HG02852 (cell line): ENCODE data around the gene MGLL.

Experiments
- ATAC-seq: cut with Tn5 transposase; IDR thresholded peaks from one replicate; pipeline ENCODE4 v1.9.1; 2021; ENCODE audit warnings: mild to moderate bottlenecking, moderate library complexity; ENCODE audit not compliant: unreplicated experiment

Gene MGLL

DNA sequence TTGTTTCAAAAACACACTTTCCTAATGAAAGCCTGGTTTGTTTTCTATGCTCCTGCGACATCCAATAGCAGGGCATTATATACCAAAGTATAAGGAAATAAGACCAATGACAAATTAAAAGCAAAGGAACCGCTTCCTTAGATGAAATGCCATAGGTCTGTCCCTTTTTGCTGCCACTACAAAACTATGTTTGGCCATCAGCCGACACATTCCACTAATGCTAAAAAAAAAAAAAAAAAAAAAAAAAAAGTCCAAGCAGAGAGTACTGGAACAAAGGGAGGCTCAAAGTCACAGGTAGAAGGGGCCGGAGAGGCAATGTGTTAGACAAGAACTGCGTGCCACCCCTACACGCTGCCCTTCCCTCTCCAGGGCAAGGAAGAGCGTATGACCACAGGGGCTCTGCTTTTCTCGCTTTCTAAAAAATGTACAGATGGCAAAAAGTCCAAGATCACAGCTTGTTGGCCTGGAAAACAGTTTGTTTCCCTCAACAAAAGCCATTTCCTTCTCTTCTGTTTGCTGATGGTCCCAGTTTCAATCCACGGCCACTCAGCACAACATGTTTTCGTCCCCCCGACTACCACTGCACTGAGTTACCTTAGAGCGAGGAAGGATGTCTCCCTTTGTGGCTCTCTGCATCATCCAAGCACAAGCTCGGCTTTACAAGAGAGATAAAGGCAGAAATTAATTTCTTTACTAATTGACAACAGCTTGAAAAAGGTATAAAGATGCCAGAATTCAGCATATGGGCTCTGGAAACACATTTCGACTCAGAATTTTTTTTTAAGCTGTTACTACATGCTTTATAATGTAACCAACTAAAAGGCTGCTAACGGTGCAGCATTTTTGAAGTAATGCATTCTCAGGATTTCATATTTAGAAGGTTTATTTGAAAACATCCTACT is 78.7 kb downstream of the MGLL start:
- no peak for ATAC-seq

DNA sequence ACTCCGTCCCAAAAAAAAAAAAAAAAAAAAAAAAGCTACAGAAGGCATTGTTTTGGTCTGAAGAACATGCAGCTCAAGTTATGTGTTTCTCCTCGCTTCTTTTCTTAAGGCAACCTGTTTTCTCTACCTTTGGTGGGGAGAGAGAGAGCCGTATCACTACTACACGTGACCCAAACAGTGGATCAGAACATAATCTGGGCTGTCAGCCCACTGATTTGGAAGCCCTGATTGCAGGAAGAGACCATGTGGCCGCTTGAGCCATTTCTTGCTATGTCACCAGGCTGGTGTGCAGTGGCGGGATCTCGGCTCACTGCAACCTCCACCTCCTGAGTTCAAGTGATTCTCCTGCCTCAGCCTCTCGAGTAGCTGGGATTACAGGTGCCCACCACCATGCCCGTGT is 79.7 kb downstream of the MGLL start:
- ATAC-seq = no peak

DNA sequence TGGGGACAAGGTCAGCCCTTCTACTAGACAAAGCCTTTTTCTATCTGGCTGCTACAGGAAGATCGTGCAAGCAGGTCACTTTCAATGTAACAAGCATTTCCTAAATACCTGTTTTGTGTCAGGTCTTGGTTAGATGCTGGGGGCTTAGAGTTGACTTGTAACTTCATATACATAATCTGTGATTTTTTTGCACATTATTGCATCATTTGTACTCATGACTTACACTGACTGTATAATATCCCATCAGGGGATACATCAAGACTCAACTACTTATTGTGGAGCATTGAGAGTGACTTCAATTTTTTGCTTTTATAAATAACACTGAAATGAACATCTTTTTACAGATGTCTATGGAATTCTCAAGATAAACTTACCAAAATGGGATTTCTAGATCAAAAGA is 80.6 kb downstream of the MGLL start:
- no peak for ATAC-seq

DNA sequence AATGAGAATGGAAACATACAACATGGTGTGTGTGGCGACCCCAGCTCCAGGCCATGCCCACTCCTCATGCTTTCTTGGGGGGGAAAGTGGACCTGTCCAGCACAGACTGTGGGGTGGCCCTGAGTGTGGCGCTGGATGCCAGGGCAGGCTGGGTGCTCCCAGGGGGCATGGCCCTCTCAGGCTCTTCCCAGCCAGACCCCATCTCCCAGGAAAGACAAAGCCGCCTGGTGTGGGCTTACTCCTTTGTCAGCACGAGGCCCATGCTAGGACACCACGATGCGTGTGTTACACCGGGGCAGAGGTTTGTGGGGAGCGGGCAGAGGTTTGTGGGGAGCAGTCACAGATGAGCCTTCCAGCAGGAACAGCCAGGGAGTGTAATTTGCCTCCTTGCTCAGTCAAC is 81.1 kb downstream of the MGLL start:
- ATAC-seq = no peak

DNA sequence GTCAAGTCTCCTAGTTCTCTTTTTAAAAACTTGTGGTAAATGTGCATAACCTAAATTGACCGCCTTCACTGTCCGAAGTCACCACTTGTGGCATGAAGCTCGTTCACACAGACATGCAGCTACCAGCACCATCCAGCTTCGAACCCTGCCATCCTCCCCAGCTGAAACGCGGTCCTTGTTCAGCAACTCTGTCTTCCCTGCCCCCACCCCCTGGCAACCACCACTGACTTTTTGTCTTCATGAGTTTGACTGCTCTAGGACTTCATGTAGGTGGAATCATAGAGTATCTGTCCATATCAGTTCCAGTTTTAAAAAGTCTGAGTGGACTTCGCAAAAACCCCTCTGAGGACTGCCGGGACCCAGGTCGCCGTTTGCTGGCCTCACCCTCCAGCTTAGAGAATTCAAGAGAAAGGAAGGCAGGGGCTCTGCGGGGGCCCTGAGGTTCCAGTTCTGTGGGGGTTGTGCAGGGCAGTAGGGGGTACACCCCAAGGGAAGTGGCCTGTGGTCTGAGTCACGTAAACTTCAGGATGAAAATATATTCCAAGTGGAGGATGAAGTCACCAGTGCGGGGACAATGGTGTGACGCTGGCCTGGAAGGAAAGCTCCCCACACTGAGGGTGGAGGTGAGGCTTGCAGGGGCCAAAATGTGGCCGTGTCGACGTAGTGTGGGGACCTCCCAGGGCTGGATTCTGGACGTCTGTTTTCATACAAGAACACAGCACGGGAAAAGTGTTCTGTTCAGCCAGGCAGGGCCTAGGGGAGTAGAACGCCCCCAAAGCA is 82.0 kb downstream of the MGLL start:
- ATAC-seq = no peak

DNA sequence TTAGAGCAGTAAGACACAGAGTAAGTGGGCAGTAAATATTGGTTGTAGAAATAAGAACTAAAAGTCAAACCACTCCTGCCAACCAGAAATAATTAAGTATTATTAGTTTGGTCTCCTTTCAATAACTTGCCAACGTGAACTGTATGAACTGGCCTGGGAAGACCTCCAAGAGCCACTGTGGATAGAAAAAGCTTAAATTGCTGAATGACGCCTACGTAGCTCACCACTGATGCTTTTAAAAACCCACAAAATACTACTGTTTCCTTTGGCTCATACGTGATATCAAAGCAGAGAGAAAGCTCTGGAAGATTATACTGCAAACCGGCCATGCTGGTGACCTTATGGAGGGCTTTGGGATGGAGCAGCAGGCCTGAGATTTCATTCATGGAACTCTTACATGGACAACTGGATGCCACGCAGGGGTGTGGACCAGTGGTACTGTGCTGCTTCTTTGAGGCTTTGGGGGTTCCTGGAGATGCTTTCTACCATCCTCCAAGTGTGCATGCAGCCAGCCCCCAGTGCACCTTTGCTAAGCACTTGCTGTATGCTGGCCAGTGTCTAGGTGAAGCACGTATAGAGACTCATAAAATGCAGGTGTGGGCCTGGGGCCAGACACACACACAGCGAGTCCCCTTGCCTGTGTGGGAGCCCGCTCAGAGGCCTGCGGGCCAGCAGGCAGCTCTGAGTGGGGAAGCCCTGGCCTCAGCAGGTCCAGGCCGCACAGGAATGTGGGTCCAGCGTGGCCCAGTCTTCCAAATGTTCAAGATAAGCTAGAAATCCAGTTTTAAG is 82.8 kb downstream of the MGLL start:
- no peak for ATAC-seq

DNA sequence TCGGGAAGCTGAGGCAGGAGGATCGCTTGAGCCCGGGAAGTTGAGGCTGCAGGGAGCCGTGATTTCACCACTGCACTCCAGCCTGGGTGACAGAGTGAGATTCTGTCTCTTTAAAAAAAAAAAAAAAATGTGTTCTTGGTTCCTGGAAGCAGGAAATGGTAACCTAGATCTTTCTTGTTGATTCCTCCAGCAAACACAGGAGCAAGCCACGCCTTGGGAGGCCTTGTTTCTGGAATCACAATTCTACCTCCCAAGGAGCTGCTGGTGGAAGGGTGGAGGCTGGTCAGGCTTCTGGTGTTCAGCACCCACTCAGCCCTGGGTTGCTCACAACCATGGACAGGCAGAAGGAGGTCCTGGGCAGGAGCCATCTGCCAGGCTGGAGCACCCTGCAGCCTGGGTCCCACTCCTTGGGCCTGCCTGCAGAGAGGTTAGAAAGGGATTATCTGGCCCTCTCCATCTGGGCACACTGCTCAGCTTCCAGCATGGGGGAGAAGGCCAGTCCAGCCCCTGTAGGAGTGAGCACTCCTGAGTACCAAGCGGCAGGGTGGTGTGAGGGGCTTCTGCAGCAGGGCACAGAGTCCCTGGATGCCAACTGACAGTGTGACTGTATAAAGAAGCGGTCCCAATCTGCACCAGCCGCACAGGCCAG is 84.0 kb downstream of the MGLL start:
- ATAC-seq = no peak

DNA sequence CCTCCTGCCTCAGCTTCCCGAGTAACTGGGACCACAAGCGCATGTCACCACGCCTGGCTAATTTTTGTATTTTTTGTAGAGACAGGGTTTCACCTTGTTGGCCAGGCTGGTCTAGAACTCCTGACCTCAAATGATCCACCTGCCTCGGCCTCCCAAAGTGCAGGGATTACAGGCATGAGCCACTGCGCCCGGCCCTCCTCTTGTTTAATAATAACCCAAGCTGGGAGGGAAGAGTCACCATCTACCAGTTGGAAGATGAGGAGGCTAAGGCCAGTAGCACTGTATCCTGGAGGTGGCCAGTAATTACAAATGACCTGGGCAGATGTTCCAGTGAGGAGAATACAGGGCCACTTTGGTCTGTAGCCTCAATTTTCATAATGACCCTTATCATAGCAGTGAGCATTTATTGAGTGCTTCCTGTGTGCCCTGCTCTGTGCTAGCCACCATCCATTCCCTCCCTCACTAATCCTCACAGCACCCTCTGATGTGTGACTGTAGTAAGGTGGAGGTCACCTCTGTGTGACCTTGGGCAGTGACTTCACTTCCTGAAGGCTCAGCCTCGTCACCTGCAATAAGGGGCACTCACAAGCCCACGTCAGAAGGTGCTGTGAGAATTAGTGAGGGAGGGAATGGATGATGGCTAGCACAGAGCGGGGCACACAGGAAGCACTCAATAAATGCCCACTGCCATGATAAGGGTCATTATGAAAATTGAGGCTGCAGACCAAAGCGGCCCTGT is 85.3 kb downstream of the MGLL start:
- ATAC-seq = no peak

DNA sequence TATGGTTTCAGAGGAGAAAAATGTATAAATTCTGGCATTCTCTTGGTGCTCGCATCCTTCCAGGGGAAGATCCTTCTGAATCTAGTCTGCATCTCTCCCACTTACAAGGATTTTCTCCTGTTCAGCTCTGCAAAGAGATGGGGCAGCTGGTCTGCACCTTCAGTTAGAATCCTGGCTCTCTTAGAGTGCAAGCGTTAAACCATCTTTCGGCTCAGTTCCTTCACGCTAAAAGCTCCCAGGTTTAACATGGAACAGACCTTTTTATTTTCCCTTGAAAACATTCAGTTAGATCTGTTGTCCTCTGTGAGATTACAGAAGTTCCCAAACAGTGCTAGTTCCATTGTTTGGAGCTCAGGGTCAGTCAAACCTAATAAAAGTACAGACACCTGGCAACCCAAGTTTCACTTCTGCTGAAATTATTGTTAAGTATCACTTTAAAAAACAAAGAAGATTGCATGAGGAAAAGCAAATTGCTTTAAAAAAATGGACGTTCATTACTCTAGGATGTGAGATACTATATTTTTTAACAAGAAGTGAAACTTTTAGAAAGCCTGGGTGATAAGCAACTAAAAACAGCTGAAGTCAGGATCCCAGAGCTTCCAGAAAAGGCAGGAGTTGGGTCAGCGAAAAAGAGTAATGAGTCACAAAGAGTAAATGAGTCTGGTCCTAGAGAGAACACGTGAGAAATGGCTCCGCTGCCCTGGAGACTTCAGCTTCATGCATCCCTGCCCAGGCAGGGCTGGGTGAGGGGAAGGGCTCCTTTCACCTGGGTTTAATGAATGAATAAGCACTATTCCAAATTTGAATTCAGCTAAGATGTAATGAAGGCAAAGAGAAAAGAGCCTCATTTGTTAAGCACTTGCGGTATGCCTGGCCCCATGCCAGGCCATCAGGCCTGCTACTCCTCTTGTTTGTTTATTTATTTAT is 86.3 kb downstream of the MGLL start:
- peak; percentile 72 for ATAC-seq

DNA sequence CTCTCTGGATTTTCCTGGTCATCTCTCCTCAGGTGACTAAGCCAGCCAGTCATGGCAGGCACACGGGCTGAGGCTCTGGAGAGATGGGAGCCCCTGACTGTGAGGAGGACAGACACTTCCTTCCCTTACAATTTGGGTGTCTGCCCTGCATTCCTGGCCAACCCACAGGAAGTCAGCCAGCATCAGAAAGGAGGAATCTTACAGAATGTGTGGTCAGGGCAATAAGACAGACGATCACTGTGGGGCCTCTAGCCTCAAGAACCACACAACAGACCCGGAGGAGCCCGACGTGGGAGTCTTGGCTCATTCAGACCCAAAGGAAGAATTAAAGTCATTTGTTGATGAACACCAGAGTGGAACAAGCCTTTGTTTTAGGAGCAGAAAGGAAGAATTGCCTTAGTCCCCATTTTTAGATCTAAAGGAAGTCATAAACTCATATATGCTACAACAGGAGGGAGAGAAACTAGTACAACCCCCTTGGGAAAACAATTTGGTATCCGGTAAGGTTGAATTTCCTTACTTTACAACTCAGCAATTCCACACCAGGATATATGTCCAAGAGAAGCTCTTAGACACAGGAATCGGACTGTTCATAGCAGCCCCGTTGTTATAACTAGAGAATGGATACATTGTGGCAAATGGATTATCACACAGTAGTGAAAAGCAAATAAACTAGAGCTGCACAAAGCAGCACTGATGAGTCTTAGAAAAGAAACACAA is 87.4 kb downstream of the MGLL start:
- no peak for ATAC-seq

DNA sequence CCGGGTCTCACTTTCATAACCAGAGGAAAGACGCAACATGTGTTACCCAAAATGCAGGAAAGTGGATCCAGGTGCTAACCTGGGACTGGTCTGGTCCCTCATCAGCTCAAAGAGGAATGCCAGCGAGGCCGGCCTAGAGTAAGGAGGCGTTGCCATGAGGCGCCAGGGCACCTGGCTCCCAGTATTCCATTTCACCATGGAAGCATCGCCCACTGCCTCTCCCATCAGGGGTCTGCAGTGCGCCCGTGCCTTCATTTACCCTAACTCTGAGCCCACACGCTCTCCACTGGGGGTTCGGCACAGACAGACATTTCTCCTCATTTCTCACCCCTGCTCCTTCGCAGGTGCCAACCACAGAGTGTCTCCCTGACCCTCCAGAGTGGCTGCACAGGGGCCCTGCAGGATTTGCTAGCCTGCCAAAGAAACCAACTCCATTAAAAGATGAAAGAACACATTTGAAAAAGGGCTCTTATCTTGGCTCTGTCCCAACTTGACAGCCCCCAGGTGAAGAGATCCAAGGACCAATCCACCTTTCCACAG is 88.1 kb downstream of the MGLL start:
- no peak for ATAC-seq

DNA sequence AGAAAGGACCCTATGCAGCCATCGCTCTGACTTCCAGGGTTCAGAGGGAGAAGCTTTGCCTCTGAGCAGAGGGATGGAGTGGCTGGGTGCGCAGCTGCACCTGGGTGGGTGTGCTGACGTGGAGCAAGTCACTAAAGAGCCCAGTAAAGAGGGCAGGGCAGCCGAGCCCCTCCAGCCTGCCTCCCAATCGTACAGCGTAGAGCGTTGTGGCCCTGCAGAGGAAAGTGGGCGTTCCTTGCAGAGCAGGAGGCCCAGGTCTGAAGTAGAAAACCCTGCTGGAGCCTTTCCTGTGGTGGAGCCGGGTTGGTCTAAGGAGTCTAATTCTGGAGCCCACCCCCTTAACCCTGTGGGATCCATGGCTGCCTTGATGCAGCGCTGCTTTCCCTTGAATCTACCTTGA is 88.5 kb downstream of the MGLL start:
- no peak for ATAC-seq

DNA sequence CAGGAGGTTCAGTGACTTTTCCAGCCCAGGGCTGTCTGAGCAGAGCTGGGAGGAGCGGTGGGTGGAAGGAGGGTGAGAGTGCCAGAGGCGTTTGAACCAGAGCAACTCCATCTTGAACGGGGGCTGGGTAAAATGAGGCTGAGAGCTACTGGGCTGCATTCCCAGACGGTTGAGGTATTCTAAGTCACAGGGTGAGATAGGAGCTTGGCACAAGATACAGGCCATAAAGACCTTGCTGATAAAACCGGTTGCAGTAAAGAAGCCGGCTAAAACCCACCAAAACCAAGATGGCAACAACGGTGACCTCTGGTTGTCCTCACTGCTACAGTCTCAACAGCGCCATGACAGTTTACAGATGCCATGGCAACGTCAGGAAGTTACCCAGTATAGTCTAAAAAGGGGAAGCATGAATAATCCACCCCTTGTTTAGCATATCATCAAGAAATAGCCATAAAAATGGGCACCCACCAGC is 89.4 kb downstream of the MGLL start:
- ATAC-seq = no peak

DNA sequence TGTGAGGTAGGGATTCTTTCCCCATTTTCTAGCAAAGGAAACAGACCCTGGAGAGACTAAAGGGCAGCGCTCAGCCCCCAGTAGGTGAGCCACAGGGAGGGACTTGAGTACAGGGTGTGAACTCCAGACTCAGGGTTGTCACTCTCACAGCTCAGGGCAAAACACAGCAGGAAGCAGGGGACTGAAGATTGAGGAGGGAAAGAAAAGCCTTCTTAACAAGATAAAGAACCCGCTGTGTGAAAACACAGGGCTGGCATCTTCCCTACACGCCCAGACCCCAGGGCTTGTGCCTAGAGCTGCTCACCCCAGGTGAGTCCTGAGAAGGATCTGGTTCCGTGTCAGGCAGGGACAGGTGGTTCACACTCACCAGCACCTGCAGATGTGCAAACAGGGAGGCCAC is 90.0 kb downstream of the MGLL start:
- ATAC-seq = no peak

DNA sequence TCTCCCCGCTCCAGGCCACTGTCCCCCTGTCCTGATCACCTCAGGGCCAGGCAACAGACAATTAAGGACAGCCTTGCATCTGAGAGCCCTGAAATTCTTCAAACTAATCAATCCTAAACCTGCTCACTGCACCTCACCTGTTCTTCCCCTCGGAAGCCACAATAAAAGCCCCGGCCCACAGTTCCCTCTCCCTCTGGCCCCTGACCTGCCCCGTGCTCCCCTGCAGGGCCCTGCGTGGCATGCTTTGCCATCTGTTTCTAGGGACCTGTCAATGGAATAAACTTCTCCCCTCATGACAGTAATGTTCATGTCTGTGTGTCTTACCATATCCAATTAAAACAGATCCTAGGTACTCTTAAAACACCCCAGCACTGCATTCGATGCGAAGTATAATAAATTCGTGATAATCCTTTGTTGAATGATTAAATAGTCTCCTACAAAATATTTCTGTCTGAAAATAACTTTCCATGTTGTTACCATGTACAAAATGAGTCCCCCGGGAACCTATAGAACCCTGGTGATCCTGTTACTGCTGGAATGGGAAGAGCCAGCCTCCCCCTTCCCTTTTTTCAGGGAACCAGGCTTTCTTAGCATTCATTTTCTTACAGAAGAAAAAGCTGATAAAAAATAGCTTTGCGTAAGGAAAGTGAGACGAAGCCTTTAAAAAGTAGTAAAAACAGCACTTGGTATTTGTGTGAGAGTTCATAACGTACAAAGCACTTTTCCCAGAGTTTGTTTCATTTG is 90.6 kb downstream of the MGLL start:
- ATAC-seq = no peak

DNA sequence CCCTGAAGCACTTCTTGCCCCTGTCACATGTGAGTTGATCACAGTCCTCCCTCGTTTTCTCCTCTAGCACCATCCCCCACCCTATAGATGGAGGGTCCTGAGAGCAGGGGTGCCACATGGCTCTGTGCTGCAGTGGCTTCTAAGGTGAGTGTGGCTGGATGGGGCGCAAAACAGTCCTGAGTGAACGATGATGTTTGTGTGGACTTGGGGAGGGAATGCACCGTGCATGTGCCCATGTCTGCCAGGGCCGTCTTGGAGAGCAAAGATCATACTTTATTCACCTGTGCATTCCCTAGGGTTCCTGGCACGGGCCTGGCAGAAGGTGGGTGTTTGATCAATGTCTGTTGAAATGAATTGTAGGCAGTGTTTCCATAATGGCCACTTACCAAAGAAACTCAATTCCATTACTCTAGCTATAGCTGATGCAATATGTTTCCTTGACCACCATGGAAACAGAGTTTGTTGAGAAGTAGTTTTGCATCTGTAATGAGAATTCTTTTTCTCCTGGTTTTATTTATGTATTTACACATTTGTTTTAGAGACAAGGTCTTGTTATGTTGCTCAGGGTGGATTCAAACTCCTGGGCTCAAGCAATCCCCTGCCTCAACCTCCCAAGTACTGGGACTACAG is 91.5 kb downstream of the MGLL start:
- ATAC-seq = no peak

DNA sequence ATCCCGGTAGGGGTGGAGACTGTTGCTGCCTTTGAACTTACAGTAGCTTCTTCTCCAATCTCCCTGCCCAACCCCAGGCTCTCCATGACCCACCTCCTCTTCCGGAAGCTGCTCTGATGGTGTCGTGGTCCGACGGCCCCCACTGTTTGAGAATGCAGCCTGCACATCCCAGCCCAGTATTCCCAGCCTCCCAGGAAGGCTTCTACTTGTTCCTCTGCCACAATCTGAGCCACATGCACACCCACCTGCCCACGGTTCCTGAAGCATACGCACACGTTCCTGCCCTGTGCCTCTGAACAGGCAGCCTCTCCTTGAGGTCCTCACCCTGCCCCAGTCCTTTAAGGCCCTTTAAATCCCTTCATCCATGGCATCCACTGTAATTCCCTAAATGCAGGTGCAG is 92.1 kb downstream of the MGLL start:
- no peak for ATAC-seq
